Activated CD4-positive, alpha-beta T cell treated with anti-CD3 and anti-CD28 coated beads, Interleukin-2, amount 50 U/mL, for 1 hour (primary cell): ENCODE results near the gene ASAP2.

ENCODE experiments used
- DNase-seq: peaks from one replicate; pipeline ENCODE4 v3.0.0-alpha.2; 2020

Gene ASAP2

DNA sequence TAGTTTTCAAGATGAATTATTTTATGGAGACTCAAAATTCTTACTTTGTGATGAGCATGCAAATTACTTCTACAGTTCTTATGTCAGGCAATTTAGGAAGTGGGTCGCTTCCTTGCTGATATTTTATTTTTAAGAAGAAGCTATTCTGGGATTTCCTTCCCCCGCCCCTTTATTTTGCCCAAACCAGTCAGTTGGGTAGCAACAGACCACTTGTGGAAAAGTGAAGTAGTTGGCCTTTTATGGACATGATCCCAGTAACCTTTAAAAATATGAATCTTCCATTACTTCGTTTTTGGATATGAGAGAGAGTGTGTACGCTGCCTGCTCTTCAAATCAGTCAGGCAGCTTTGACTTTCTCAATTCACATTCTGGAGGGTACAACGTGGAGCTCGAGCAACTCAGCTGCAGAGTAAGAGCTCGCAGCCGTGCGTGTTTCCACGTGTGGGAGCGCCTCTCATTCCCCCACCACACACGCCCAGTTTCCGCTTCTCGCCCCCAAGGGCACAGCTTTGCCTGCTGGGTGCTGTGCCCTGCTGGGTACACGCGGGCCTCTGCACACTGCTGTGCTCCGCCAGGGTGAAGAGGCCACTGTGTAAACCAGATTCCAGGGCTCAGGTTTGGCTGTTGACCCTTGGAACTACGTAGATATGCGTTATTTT, 124.1 kb downstream of the ASAP2 start:
- no peak for DNase-seq

DNA sequence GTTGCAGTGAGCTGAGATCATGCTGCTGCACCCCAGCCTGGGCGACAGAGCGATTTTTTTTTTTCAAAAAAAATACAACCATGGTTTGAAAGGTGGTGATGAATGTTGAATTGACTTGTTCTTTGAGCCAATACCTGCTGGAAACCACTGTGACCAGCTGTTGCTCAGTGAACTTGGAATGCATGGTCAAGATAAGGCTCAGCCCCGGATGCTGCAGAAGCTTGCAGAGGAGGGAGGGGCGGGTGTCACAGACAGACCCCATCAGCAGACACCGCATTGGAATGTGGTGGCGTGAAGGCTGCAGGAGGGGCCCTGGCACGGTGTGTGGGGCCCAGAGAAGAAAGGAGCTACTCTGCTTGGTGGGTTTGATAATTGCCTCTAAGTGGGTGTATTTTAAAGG, 125.1 kb downstream of the ASAP2 start:
- no peak for DNase-seq

- no peak for DNase-seq
These were observed 125.7 kb downstream of the ASAP2 start for GRCh38 chr2:9332136-9332852.

- no peak for DNase-seq
These were observed 126.2 kb downstream of the ASAP2 start for GRCh38 chr2:9332853-9333245.

DNA sequence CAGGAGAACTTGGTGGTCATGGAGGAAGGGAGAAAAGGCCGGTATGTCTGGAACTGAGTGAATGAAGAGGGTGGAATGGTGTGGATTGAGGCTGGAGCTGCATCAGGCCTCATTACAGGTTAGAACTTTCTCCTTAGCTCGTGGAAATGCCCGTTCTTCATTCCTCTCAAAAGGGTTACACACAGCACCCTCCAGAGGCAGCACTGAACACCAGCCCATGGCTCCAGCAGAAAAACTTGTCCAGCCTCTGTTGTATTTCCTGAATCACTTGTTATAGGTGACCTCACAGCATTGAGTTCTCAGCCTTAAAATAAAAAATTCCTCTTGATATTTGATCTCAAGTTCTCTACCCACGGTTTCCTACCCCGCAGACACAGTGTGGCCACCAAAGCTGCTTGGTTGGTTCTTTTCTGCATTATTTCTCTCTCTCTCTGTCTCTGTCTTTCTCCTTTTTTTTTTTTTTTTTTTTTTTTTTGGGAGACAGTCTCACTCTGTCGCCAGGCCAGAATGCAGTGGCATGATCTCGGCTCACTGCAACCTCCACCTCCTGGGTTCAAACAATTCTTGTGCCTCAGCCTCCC, 127.1 kb downstream of the ASAP2 start:
- no peak for DNase-seq

DNA sequence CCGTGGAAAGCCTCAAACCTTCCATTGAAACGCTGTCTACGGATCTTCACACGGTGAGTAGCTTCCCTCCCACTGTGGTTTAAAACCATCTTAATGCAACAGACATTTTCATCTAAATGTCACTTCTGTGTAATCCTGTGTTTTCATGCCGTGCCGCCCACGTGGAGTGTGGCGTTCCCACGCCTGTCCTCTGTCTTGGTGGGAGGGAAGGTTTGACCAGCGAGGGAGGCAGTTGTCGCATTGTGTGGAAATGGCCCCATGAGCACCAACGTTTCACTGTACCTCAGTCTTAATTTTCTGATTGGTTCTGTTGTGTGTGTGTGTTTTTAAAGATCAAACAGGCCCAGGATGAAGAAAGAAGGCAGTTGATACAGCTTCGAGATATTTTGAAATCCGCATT, 128.1 kb downstream of the ASAP2 start:
- DNase-seq: no peak

- DNase-seq: no peak
These were observed 128.8 kb downstream of the ASAP2 start for GRCh38 chr2:9335322-9335832.

GRCh38 chr2:9336241-9336575, 129.6 kb downstream of the ASAP2 start:
- DNase-seq: no peak

DNA sequence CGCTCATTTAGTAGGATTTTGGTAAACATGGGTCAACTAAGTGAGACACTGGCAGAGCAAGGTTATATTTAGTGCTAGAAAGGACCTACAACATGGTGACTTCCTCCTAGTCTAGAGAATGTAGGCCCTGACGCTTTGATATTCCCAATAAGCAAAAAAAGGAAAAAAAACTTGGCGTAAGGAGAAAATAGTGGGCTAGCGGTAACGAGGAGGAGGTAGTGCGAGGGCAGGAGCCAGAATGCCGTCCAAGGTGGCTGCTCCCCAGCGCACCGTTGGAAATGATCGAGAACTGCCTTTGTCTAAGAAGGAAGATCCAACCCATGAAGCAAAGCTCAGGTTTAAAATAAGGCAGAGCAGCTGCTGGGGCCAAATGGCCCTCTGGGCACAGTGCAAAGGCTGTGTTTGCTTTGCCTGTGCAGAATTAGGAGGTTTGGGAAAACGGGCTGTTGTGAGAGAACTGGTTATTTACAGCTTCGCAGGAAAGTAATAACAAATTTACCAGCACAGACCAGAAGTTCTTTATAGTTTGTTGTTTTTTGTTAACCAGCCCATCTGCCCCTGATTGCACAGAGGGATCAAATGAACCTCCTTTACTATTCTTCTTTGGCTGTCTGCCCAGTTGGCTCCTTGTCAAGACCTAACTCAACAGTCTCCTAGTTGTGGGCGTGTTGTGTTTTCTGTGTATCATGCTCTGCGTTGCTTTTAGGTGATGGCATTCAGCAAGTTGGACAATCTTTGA, 130.1 kb downstream of the ASAP2 start:
- no peak for DNase-seq

DNA sequence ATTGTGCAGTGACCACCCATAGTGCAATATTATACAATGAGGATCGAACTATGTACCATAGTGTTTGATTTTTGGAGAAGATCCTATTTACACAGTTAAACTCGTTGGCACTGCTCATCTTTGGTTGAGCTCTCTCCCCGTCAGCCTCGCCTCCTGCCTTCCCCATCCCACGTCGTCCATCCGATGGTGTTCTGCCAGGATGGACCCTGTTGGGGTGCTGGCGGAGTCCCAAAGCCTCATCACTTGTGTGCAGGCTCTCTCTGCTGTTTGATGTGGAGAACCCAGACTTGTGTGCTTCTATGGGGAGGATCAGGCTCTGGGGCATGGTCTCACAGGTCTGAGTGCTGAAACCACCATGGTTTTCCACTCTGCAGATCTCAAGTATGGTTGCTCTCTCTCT, 131.3 kb downstream of the ASAP2 start:
- no peak for DNase-seq

- DNase-seq: no peak
These were observed 134.8 kb downstream of the ASAP2 start for GRCh38 chr2:9341337-9341887.

GRCh38 chr2:9342659-9343058, 136.0 kb downstream of the ASAP2 start:
- no peak for DNase-seq

- DNase-seq: no peak
These were observed 136.9 kb downstream of the ASAP2 start for GRCh38 chr2:9343524-9343923.

DNA sequence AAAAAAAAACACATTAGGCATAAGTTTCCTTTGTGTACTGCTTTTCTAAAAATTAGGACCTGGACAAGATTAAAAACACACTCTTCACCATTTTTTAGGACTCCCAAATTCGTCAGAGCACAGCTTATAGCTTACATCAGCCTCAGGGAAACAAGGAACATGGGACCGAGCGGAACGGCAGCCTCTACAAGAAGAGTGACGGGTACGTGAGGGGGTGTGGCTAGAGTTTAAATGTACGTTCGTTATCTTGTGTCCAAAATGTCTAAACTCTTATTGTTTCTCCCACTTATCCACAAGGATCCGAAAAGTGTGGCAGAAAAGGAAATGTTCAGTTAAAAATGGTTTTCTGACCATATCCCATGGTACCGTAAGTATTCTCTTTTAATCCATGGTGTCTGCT, 137.8 kb downstream of the ASAP2 start:
- no peak for DNase-seq

GRCh38 chr2:9345343-9345742, 138.7 kb downstream of the ASAP2 start:
- no peak for DNase-seq

- DNase-seq: no peak
These were observed 139.4 kb downstream of the ASAP2 start for GRCh38 chr2:9345997-9346396.

DNA sequence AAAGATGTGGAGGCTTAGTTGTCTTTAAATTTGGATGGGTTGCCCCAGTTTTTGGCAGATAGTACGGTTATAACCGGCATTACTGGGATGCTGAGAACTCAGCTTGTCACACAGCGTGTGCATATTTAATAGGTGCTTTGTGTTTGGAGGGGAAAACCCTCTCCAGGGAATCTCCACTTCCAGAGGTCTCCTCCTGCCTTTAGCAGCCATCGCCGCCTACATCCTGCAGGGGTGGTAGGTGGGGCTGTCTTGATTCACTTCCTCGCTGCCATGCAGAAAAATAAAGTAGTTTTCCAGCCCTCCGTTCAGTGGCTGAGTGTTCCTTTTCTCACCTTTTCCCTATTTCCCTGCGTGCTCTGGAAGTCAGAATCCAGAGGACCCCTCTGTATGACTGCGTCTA, 140.3 kb downstream of the ASAP2 start:
- DNase-seq: no peak

DNA sequence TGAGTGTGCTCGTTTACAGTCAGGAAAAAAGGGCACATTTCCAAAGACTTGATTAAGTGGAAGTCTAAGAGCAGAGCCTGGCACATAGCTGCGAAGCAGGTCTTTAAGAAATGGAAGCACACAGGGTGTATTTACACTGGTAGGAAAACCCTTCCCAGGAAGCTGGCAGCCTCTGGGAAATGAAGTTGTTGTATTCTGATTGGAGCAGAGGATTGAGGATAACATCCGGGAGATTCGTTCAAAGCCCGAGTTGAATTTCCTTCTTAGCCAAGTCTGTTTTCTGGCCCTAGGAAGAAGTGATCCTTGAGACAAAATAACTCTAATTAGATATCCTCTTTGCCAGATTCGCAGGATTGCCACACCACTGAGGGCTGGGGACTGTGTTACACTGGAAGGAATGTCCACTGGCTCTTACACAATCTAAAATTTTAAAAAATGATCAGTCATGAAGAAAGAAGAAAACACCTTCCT, 140.8 kb downstream of the ASAP2 start:
- DNase-seq: no peak

- no peak for DNase-seq
These were observed 147.7 kb downstream of the ASAP2 start for GRCh38 chr2:9354318-9354717.

DNA sequence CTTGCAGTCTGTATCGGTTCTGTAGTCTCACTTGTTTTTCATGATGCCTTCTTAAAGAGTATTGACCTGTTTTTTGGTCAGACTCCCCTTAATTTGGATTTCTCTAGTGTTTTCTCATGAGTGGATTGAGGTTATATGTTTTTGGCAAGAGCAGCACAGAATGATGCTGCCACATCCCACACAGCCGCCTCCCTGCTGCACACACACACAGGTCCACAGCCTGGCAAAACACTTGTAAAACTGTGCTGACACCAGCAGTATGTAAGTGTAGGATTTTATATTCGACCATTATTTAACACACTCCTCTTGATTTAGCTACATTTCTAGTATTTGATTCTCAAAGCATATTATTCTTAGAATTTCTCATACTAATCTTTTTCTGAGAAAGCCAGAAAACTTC, 148.7 kb downstream of the ASAP2 start:
- no peak for DNase-seq

DNA sequence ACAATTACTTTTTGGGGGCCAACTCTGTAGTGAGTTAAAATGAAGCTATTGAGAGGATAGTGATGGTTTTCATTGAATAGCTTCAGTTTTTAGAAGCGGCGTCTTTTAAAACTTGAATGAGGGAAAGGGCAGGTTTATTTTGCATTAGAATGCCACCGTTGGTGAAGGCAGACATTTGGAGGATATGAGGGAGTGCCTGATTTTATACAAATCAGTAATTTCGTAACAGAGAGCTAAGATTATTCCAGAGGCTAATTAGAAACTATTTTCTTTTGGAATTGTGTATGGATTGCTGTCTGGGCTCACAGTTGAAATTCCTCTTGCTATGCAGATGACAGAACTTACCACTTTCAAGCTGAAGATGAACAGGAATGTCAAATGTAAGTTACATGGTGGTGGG, 149.1 kb downstream of the ASAP2 start:
- no peak for DNase-seq

GRCh38 chr2:9356261-9356660, 149.6 kb downstream of the ASAP2 start:
- DNase-seq: no peak

GRCh38 chr2:9358846-9359245, 152.2 kb downstream of the ASAP2 start:
- no peak for DNase-seq
